K562 (cell line): ENCODE data around the gene SIDT1. TPM values are rescaled to one million over a fixed set of nuclear protein-coding genes. Genes with fewer than 3 reads are reported as not detected.

Source experiments
- ATAC-seq: fragments of 200-7000 bp; cut with Tn5 transposase; 3 replicates; pipeline ENCODE4 v1.9.1; 2020; ENCODE audit warnings: moderate library complexity
- BruUV-seq: library from RNA; stranded (reverse); fragments of 400-500 nt; replicated peaks from 2 replicates; lab custom pipeline; 2021; lab: Mats Ljungman, UMichigan
- CTCF ChIA-PET: fragments of 300-600 bp; formaldehyde crosslinking; extraction: SDS; loops from one replicate; lab custom pipeline; 2021; ENCODE audit warnings: low intra/inter-chr PET ratio; lab: Yijun Ruan, JAX
- POLR2A ChIA-PET: fragments of 300-600, 350-650 bp; sonication (Branson Sonifier 250); formaldehyde crosslinking; extraction: SDS; loops from one replicate; lab custom pipeline; 2021; ENCODE audit warnings: antibody characterized with exemption, inconsistent platforms; lab: Yijun Ruan, JAX
- DNase-seq, 4 experiments: peaks; one replicate each; pipeline versions ENCODE4 v3.0.0 to v3.0.0-alpha.2; 2011 to 2018; ENCODE audit warnings: low spot score in 3 of 4, mixed read lengths in 3 of 4; ENCODE audit errors: extremely low read depth in 1 of 4
- FAIRE-seq: peaks from 2 replicates; lab custom pipeline; 2011; peaks lifted over from hg19 to GRCh38; lab: Jason Lieb, UNC
- H2AFZ ChIP-seq: 2 replicates; pipeline ENCODE4 v1.6.0; 2011; ENCODE audit warnings: low read depth, low read length, control low read depth, inconsistent platforms
- H3K27ac ChIP-seq: fragments of 200-600 bp; 3 replicates; pipeline ENCODE4 v1.8.0; 2011; ENCODE audit warnings: low read depth, mild to moderate bottlenecking, control low read depth, inconsistent platforms, low read length, moderate library complexity, mixed read lengths; ENCODE audit errors: extremely low read depth
- H3K27me3 ChIP-seq, 2 experiments: fragments of 300-600 bp in 1 of 2; 2 replicates in 1 of 2; 3 replicates in 1 of 2; pipeline versions ENCODE4 v1.6.0 to v1.8.0; 2011; ENCODE audit warnings: inconsistent platforms in 2 of 2, low read length in 2 of 2, mild to moderate bottlenecking in 1 of 2, mixed read lengths in 1 of 2, moderate library complexity in 1 of 2; ENCODE audit not compliant: control insufficient read depth in 2 of 2, insufficient read depth in 2 of 2
- H3K36me3 ChIP-seq: fragments of 300-600 bp; 3 replicates; pipeline ENCODE4 v1.8.0; 2011; ENCODE audit warnings: mild to moderate bottlenecking, low read length, inconsistent platforms; ENCODE audit not compliant: control insufficient read depth, insufficient read depth
- H3K4me1 ChIP-seq, 2 experiments: fragments of 200-600 bp in 1 of 2; replicated peaks in 1 of 2; 2 replicates in 1 of 2; 3 replicates in 1 of 2; pipeline versions ENCODE4 v1.5.1 to v1.8.0; 2011; ENCODE audit warnings: inconsistent platforms in 2 of 2, low read length in 2 of 2, mild to moderate bottlenecking in 1 of 2, mixed read lengths in 1 of 2, moderate library complexity in 1 of 2; ENCODE audit not compliant: control insufficient read depth in 2 of 2, insufficient read depth in 2 of 2
- H3K4me2 ChIP-seq: 2 replicates; pipeline ENCODE4 v1.6.1; 2011; ENCODE audit warnings: low read length, control low read depth, inconsistent platforms, mixed read lengths; ENCODE audit not compliant: insufficient read depth
- H3K4me3 ChIP-seq: fragments of 200-600 bp; sonication (generic), shearing (Covaris generic); 2 replicates; pipeline ENCODE4 v1.5.1; 2016; ENCODE audit warnings: control low read depth, inconsistent platforms
- H3K79me2 ChIP-seq: fragments of 200-600 bp; 3 replicates; pipeline ENCODE4 v1.8.0; 2011; ENCODE audit warnings: low read length, inconsistent platforms; ENCODE audit not compliant: control insufficient read depth, insufficient read depth
- H3K9ac ChIP-seq, 2 experiments: 2 replicates each; pipeline versions ENCODE4 v1.6.0 to v1.6.1; 2011; ENCODE audit warnings: low read depth in 2 of 2, low read length in 2 of 2, control low read depth in 1 of 2, inconsistent platforms in 1 of 2, mild to moderate bottlenecking in 1 of 2, mixed read lengths in 1 of 2; ENCODE audit not compliant: insufficient read depth in 1 of 2
- H3K9me1 ChIP-seq: one replicate; pipeline ENCODE4 v1.6.0; 2011; ENCODE audit warnings: inconsistent platforms, mild to moderate bottlenecking, low read length, moderate library complexity; ENCODE audit not compliant: control insufficient read depth, insufficient read depth
- H3K9me3 ChIP-seq: replicated peaks from 2 replicates; pipeline ENCODE4 v1.5.1; 2011; ENCODE audit warnings: low read depth, low read length, inconsistent platforms; ENCODE audit not compliant: control insufficient read depth, insufficient read depth
- H4K20me1 ChIP-seq: replicated peaks from 2 replicates; pipeline ENCODE4 v1.6.1; 2011; ENCODE audit warnings: low read length, inconsistent platforms, mixed read lengths; ENCODE audit not compliant: control insufficient read depth, insufficient read depth
- C11orf30 ChIP-seq: fragments of 450-650 bp; IDR thresholded peaks from 2 replicates; pipeline ENCODE4 v1.6.1; 2016; ENCODE audit warnings: low read depth, mild to moderate bottlenecking
- FOXJ3 ChIP-seq: sonication (generic); formaldehyde crosslinking; IDR thresholded peaks from 2 replicates; pipeline ENCODE4 v1.4.0; 2020; ENCODE audit warnings: mild to moderate bottlenecking, missing genetic modification reagents
- KAT2B ChIP-seq: IDR thresholded peaks from one replicate; pipeline ENCODE4 v1.6.1; 2012; ENCODE audit warnings: low read depth, mild to moderate bottlenecking, control low read depth, inconsistent platforms, low read length, moderate library complexity
- KDM4B ChIP-seq, 2 experiments: fragments of 450-650 bp in 1 of 2; sonication (generic) in 1 of 2; IDR thresholded peaks; 2 replicates each; pipeline ENCODE4 v1.6.1; 2016 to 2017; ENCODE audit warnings: borderline replicate concordance in 2 of 2, antibody characterized with exemption in 1 of 2, low read depth in 1 of 2, mild to moderate bottlenecking in 1 of 2
- SAFB2 ChIP-seq: fragments of 200-400 bp; formaldehyde crosslinking; IDR thresholded peaks from 2 replicates; pipeline ENCODE4 v1.6.1; 2018; ENCODE audit warnings: borderline replicate concordance, low read length, low read depth, moderate library complexity; ENCODE audit not compliant: severe bottlenecking
- ZNF311 ChIP-seq: fragments of 250-450 bp; sonication (Bioruptor Pico); IDR thresholded peaks from 2 replicates; pipeline ENCODE4 v1.4.0; 2020; ENCODE audit warnings: mild to moderate bottlenecking, moderate library complexity
- WGBS: fragments of 100-300 bp; shearing (Covaris generic); methylation state at CpG from one replicate; pipeline ENCODE4 v1.1.6; 2016; ENCODE audit warnings: low coverage, mixed read lengths; ENCODE audit not compliant: insufficient coverage; ENCODE audit errors: missing lambda C conversion rate; 5-methylcytosine and 5-hydroxymethylcytosine counted together
- in situ Hi-C: fragments of 300-500 bp; cut with MboI; formaldehyde crosslinking; loops from 4 replicates; pipeline ENCODE4 v1.15.0; 2018; ENCODE audit warnings: inconsistent platforms, mixed read lengths
- intact Hi-C: fragments of 100-400 bp; cut with micrococcal nuclease; formaldehyde crosslinking; loops from 2 replicates; pipeline ENCODE4 v1.14.2; 2022
- polyA plus RNA-seq, 8 experiments: library from polyadenylated mRNA; depleted of rRNA in 4 of 8; stranded (reverse) in 5 of 8; unstranded in 3 of 8; fragments of >200 nt; fragmentation: Nextera tagmentation in 2 of 8; fragmentation: Illumina TruSeq in 1 of 8; extraction: Ambion mirVana in 2 of 8; extraction: Trizol in 1 of 8; gene quantifications; 2 replicates each; pipeline versions ENCODE4 v1.2.1 to v1.2.3, GENCODE V29; 2011 to 2014; ENCODE audit warnings: inconsistent platforms in 1 of 8, missing spikeins in 1 of 8
- total RNA-seq, 7 experiments: library from RNA; depleted of rRNA in 6 of 7; stranded (reverse); fragments of >200 nt in 6 of 7; fragmentation: Illumina TruSeq in 2 of 7; extraction: Trizol in 2 of 7; gene quantifications; 2 replicates each; pipeline versions ENCODE4 v1.2.1 to v1.2.3, GENCODE V29; 2011 to 2021; ENCODE audit warnings: low replicate concordance in 1 of 7
- TF ChIP-seq, protein P1 (sequence below): fragments of 250-450 bp; sonication (Bioruptor Pico); IDR thresholded peaks from 2 replicates; pipeline ENCODE4 v1.6.1; 2021; ENCODE audit warnings: mild to moderate bottlenecking
- TF ChIP-seq, protein P2 (sequence below): fragments of 250-450 bp; sonication (Bioruptor Pico); IDR thresholded peaks from 2 replicates; pipeline ENCODE4 v1.8.0; 2021; ENCODE audit warnings: borderline replicate concordance, mild to moderate bottlenecking, moderate library complexity; ENCODE audit not compliant: poor library complexity, severe bottlenecking

SIDT1 gene
- total and polyA plus RNA-seq, 9 of the 15 experiments (the other 6 are each of a cell fraction or from before 2014, with no cell fraction given), result not detected

DNA sequence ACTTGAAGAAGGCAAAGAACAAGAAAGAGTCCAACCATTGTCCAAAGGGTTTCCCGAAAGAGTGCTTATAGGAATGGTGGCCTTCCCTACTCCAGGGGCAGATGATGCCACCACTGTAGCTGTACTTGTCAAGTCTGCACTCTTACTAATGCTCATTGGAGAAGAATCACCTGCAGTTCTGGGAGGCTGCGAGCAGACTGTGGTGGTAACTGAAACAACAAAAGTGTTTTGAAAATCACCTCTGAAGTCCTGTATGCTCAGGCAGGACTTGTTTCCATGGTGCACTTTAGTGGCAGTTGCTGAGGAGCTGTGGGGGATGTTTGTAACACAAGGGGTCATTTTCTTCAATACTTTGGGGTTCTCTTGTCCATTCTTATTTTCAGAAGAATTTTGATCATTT is 128.1 kb downstream of the SIDT1 start:
- Histone ChIP-seq H3K4me2 (no peak overlapping the region), H3K4me3 (no peak overlapping the region), H4K20me1 (no peaks in the 10 kb centered on the region), H3K27me3 (no peaks in the 10 kb centered on the region), H3K4me1 (no peaks in the 10 kb centered on the region), H3K36me3 (no peaks in the 10 kb centered on the region), H3K9ac (no peak overlapping the region), H2AFZ (no peak overlapping the region), H3K9me3 (no peaks in the 10 kb centered on the region), H3K27ac (no peak overlapping the region), H3K9me1 (no peaks in the 10 kb centered on the region), H3K79me2 (no peaks in the 10 kb centered on the region)
- intact Hi-C loops (no loop called here), in situ Hi-C loops (no loop called here)
- ChIA-PET POLR2A (no interaction called here), CTCF (no interaction called here)
- no TSS peak for BruUV-seq
- FAIRE-seq (no peak), DNase-seq (no peak), ATAC-seq (no peak)
- TF ChIP-seq KDM4B (IDR thresholded peaks at IDR 0.05; ENCODE audit: borderline replicate concordance in 2 of 2, low read depth in 1 of 2) (no peak), ZNF311 (CRISPR knock-in tag) (no peak), SAFB2 (no peak), FOXJ3 (CRISPR knock-in tag) (no peak), KAT2B (no peak), C11orf30 (no peak)
- TF ChIP-seq, protein P1, sequence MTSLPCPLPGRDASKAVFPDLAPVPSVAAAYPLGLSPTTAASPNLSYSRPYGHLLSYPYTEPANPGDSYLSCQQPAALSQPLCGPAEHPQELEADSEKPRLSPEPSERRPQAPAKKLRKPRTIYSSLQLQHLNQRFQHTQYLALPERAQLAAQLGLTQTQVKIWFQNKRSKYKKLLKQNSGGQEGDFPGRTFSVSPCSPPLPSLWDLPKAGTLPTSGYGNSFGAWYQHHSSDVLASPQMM (CRISPR knock-in tag), result no peak
- TF ChIP-seq, protein P2, sequence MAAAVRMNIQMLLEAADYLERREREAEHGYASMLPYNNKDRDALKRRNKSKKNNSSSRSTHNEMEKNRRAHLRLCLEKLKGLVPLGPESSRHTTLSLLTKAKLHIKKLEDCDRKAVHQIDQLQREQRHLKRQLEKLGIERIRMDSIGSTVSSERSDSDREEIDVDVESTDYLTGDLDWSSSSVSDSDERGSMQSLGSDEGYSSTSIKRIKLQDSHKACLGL, result no peak
- 89% methylated on average over 1 of the region's 2 CpGs for WGBS
